ENCODE data around the gene ICAM3. TPM values are rescaled to one million over a fixed set of nuclear protein-coding genes. Genes with fewer than 3 reads are reported as not detected.

ICAM3 gene
- total RNA-seq, 1 donor = 151 TPM

- Histone ChIP-seq H3K27me3 (ENCODE audit: insufficient read depth, low read length) (no peaks in the 10 kb centered on the region), H3K4me3 (ENCODE audit: low read length) (no peak overlapping the region), H3K9me3 (ENCODE audit: low read depth, low read length) (no peaks in the 10 kb centered on the region)
Measured at GRCh38 chr19:10317857-10318462, 21.5 kb downstream of the ICAM3 start.

DNA sequence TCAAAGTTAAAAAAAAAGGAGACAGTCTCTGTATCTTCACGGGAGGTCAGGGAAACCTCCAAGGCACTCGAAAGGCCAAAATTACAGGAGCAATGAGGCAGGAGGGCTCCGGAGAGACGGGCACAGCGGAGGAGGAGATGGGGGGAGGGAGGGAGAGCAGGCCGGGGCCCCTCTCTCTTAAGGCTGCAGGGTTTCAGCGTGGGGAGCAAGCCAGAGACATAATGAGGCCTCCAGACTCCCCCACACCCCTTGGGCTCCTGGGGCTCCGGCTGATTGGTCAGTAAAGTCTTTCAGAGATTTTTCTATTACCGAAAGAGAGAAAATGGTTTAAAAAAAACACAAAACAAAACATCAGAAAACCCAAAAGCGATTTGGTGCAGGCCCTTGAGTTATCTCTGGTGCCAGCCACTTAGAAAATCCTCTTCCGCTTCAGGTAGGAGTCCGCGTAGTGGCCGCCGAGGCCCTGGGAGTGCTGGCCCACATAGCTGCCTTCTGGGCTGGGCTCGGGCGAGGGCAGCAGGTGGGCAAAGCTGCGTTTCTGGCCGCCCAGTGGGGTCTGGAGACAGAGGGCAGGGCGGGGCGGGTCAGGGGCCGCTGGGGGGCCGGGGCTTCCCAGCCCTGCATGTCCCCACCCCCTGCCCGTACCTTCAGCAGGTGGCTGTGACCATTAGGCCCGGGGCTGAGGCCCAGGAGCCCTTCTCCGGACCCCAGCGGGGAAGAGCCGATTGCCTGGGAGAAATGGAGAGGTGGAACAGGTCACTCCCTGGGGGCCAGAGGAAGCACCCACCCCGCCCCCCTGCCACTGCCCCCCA lies 22.2 kb downstream of the ICAM3 start:
- Histone ChIP-seq H3K4me3 (ENCODE audit: low read length) (no peak overlapping the region), H3K27me3 (ENCODE audit: insufficient read depth, low read length) (no peaks in the 10 kb centered on the region), H3K9me3 (ENCODE audit: low read depth, low read length) (no peaks in the 10 kb centered on the region), H3K4me1 (ENCODE audit: insufficient read depth, low read length) (peaks cover 16% of the 10 kb centered on the region)

More at GRCh38 chr19:10317857-10318462, 21.5 kb downstream of the ICAM3 start:
- peaks cover 16% of the 10 kb centered on the region for H3K4me1 ChIP-seq (ENCODE audit: insufficient read depth, low read length)

GRCh38 chr19:10316229-10317044 lies 23.0 kb downstream of the ICAM3 start:
- peaks cover 16% of the 10 kb centered on the region for H3K4me1 ChIP-seq (ENCODE audit: insufficient read depth, low read length)
- no peaks in the 10 kb centered on the region for H3K9me3 ChIP-seq (ENCODE audit: low read depth, low read length)
- no peaks in the 10 kb centered on the region for H3K27me3 ChIP-seq (ENCODE audit: insufficient read depth, low read length)
- H3K4me3 ChIP-seq (ENCODE audit: low read length) = no peak overlapping the region

DNA sequence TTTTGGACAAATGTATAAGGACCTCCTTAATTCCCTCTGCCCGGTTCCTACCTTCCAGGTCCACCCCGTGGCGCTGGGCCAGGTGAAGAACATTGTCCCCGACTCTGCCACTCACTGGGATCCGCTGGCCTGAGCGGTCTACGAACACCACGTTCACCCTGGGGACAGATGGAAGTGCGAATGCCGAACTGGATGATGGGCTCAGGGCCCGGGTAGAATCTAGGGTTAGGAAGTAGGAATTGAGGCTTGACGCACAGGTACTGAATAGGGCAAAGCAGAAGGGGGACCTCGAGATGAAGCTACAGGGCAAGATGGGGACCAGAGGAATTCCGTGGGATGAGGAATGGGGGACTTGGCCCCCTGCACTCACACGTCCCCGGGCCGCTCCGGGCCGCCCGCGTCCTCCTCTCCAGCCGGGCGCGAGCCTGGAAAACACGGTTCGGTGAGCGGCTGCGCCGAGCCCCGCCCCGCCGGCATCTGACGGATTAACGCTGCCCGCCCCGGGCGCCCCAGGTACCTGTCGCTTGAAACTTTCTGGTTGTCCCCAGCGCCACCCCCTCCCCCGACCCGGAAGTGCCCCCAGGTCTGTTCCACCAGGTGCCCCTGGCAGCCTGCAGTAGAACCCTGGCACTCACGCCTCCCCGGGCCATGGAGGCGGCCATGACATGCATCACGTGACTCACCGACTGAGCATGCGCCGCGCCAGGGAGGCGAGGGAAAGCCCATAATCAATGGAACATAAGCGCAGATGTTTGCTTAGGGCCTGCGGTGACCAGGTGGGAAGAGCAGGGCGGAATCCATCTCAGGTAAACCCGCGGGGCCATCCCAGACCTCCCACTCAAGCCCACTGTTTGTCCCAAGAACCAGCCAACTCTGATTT lies 23.8 kb downstream of the ICAM3 start, which contains the start of gene FDX2:
Gene FDX2, minus strand, starts transcription at position 681 of the 880 bp plus-strand sequence. Its CDS starts 19 bp downstream, at position 662.
- Histone ChIP-seq H3K4me1 (ENCODE audit: insufficient read depth, low read length) (peaks cover 16% of the 10 kb centered on the region), H3K4me3 (ENCODE audit: low read length) (peak within 1 kb of the TSS; percentile 66), H3K27me3 (ENCODE audit: insufficient read depth, low read length) (no peaks in the 10 kb centered on the region)

DNA sequence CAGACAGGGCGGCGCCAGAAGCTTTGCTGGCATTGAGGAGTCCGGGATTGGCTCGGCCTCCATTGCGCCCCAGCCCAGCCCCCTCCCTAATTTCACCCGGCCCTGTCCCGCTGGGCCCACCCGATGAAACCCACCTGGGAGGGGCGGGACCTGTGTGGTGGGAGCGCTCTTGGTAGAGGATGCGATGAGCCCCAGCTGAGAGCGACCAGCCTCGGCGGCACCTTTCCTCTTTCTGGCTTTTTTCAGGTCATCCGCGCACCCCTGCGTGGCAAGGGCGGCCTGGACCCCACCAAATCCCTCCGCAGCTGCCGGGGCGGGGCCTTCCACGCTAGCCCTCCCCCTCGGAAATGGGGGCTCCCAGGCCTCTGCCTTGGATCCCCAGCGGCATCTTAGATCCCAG lies 30.0 kb downstream of the ICAM3 start, which contains the start of gene ZGLP1:
Gene ZGLP1, minus strand, starts transcription at position 393 of the 400 bp plus-strand sequence.
- Histone ChIP-seq H3K27me3 (ENCODE audit: insufficient read depth, low read length) (no peaks in the 10 kb centered on the region), H3K4me3 (ENCODE audit: low read length) (no peak within 1 kb of the TSS), H3K9me3 (ENCODE audit: low read depth, low read length) (no peaks in the 10 kb centered on the region), H3K4me1 (ENCODE audit: insufficient read depth, low read length) (peaks cover 23% of the 10 kb centered on the region)

More for the DNA sequence above, 23.8 kb downstream of the ICAM3 start, which contains the start of gene FDX2:
- no peaks in the 10 kb centered on the region for H3K9me3 ChIP-seq (ENCODE audit: low read depth, low read length)

- no peaks in the 10 kb centered on the region for H3K27me3 ChIP-seq (ENCODE audit: insufficient read depth, low read length)
- H3K4me1 ChIP-seq (ENCODE audit: insufficient read depth, low read length) = peaks cover 27% of the 10 kb centered on the region
- H3K4me3 ChIP-seq (ENCODE audit: low read length) = no peak overlapping the region
- no peaks in the 10 kb centered on the region for H3K9me3 ChIP-seq (ENCODE audit: low read depth, low read length)
Measured at GRCh38 chr19:10306327-10306726, 33.1 kb downstream of the ICAM3 start.

DNA sequence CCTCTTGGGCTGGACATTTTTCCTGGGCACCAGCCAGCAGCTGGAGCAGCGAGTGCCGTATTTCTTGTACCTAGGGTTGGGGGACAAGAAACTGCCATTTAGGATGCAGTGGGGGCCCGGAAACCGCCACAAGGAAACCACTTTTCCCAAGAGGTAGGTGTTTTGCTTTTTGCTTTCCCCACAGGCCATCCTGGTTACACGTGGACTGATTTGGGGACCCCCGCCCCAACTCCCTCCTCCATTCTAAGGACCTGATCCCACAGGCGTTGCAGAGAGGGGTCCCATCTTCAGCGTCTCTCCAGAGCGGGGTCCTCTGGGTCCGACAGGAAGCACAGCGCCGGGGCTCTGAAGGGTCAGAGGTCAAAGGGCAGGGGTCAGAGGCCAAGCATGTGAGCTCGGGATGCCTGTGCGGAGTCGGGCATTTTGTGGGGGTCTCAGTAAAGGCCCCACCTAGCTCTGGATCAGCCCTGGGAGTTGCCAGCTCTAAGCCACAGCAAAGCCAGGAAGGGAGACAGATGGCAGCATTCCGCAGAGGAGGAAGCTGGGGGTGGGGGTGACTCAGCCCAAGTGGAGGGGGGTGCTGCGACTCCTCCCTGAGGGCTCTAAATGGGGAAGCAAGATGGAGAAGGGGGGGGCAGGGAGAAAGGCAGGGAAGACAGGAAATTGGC lies 34.2 kb downstream of the ICAM3 start:
- H3K9me3 ChIP-seq (ENCODE audit: low read depth, low read length) = no peaks in the 10 kb centered on the region
- H3K4me3 ChIP-seq (ENCODE audit: low read length) = no peak overlapping the region
- H3K4me1 ChIP-seq (ENCODE audit: insufficient read depth, low read length) = peaks cover 32% of the 10 kb centered on the region
- H3K27me3 ChIP-seq (ENCODE audit: insufficient read depth, low read length) = no peaks in the 10 kb centered on the region

DNA sequence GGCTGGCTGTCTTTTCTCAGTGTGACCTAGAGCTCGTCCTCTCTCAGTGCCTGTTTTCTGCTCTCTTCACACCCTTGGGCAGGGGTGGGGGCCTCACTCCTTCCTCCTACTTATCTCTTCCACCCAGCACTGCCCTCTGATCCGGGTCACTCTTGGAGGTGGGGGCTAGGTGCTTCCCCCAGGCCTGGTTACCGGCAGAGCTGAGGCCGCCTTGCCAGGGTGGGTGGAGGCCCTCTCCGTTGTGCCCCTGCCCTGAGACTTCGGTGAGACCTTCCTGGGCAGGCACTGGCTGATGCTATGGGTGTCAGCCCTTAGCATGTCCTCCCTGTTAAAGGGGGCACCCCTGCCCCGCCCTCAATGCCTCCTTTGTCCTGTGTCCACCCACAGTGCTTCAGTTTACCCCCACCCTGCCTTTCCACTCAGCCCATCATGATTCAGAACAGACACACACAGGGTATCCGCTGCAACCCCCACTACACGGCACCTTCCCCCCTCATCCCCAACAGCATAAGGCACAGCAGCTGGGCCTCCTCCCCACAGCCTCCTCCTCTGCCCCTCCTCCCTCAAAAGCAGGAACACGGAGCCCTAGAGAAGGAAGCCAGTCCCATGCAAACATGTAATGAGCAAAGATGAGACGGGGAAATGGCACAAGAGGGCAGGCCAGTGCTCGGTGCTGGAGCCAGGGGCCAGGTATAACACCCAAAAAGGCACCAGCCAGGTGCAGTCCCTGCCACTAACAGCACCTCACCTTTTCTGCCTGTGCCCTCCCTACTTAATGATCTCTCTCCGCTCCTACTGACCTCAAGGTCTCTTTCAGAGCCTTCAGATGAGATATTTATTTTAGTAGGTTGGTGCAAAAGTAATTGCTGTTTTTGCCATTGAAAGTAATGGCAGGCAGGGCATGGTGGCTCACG lies 39.6 kb downstream of the ICAM3 start:
- H3K9me3 ChIP-seq (ENCODE audit: low read depth, low read length) = no peaks in the 10 kb centered on the region
- peaks cover 12% of the 10 kb centered on the region for H3K27me3 ChIP-seq (ENCODE audit: insufficient read depth, low read length)
- H3K4me3 ChIP-seq (ENCODE audit: low read length) = no peak overlapping the region
- peaks cover 37% of the 10 kb centered on the region for H3K4me1 ChIP-seq (ENCODE audit: insufficient read depth, low read length)

DNA sequence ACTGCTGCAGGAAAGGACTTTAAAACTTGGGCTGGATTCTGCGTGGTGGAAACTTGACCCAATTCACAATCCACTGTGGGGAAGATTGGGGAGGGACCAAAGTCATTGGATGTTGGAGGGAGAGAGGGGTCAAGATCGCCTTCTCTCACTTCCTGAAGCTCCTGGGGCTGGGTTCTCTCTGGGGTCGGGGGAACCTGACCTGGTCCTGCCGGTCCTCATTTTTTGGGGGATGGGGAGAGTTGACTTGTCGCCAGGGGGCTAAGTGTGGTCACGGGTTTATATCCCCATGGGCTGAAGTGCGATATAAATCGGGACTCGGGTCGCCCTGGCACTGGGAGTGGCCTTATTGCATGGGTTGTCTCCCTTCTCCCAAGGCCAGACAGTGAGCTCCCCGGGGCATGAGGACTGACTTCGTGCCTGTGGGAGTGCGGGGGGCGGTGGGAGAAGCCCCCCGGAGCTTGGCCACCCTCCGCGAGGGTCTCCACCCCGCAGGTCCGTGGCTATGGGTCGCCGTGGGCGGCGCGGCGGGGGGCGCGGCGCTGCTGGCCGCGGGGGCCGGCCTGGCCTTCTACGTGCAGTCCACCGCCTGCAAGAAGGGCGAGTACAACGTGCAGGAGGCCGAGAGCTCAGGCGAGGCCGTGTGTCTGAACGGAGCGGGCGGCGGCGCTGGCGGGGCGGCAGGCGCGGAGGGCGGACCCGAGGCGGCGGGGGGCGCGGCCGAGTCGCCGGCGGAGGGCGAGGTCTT lies 43.4 kb downstream of the ICAM3 start:
- Histone ChIP-seq H3K4me1 (ENCODE audit: insufficient read depth, low read length) (peaks cover 62% of the 10 kb centered on the region), H3K9me3 (ENCODE audit: low read depth, low read length) (no peaks in the 10 kb centered on the region), H3K4me3 (ENCODE audit: low read length) (peak overlapping the region; percentile 9), H3K27me3 (ENCODE audit: insufficient read depth, low read length) (peaks cover 50% of the 10 kb centered on the region)

- Histone ChIP-seq H3K4me1 (ENCODE audit: insufficient read depth, low read length) (peaks cover 65% of the 10 kb centered on the region), H3K9me3 (ENCODE audit: low read depth, low read length) (no peaks in the 10 kb centered on the region), H3K4me3 (ENCODE audit: low read length) (peak overlapping the region; percentile 9), H3K27me3 (ENCODE audit: insufficient read depth, low read length) (peaks cover 56% of the 10 kb centered on the region)
Measured at GRCh38 chr19:10295305-10295846, 44.0 kb downstream of the ICAM3 start.

GRCh38 chr19:10294368-10294697 lies 45.1 kb downstream of the ICAM3 start:
- no peak overlapping the region for H3K4me3 ChIP-seq (ENCODE audit: low read length)
- peaks cover 66% of the 10 kb centered on the region for H3K27me3 ChIP-seq (ENCODE audit: insufficient read depth, low read length)
- H3K4me1 ChIP-seq (ENCODE audit: insufficient read depth, low read length) = peaks cover 66% of the 10 kb centered on the region
- no peaks in the 10 kb centered on the region for H3K9me3 ChIP-seq (ENCODE audit: low read depth, low read length)

- Histone ChIP-seq H3K27me3 (ENCODE audit: insufficient read depth, low read length) (peaks cover 71% of the 10 kb centered on the region), H3K4me1 (ENCODE audit: insufficient read depth, low read length) (peaks cover 72% of the 10 kb centered on the region), H3K4me3 (ENCODE audit: low read length) (no peak overlapping the region), H3K9me3 (ENCODE audit: low read depth, low read length) (no peaks in the 10 kb centered on the region)
Measured at GRCh38 chr19:10293637-10294367, 45.6 kb downstream of the ICAM3 start.
